ENCODE measurements around the gene BCL11A.

GRCh38 chr2:60490848-60491247, 62.6 kb downstream of the BCL11A start:
- no peak for TF ChIP-seq FOXS1 (CRISPR knock-in tag; IDR thresholded peaks at IDR 0.05)
- no peak for TF ChIP-seq JUNB (IDR thresholded peaks at IDR 0.05)
- no peak for TF ChIP-seq SMC3 (IDR thresholded peaks at IDR 0.05)
- no peak for TF ChIP-seq CTCF (IDR thresholded peaks at IDR 0.05)
